CD4-positive, alpha-beta T cell treated with Interleukin-12 subunit alpha and Interleukin-12 subunit beta, for 1 hour (primary cell): ENCODE results near the gene CYTH4.
"Not testable (repeated sequence)": the region's sequence is repeated elsewhere in the genome, so short reads cannot be mapped to it uniquely, and the experiment has no call there.

Experiments used
- DNase-seq: peaks from one replicate; pipeline ENCODE4 v3.0.0-alpha.2; 2020

CYTH4 gene, protein sequence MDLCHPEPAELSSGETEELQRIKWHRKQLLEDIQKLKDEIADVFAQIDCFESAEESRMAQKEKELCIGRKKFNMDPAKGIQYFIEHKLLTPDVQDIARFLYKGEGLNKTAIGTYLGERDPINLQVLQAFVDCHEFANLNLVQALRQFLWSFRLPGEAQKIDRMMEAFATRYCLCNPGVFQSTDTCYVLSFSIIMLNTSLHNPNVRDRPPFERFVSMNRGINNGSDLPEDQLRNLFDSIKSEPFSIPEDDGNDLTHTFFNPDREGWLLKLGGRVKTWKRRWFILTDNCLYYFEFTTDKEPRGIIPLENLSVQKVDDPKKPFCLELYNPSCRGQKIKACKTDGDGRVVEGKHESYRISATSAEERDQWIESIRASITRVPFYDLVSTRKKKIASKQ

DNA sequence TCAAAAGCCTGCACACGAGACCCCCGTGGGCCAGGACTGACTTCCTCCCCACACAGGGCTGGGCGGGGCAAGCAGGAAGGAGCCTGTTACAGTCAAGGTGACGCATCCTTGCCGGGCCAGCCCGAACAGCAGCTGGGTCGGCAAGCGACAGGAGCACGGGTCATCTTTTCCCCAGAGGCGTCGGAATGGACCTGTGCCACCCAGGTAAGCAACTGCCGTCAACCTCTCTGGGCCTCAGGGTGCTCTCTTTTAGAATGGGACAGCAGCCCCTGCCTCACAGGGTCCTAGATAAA lies at the start of gene CYTH4:
Gene CYTH4, plus strand, starts transcription at position 124 of the 293 bp plus-strand sequence. Its CDS starts 62 bp downstream, at position 186.
- peak; percentile 74 for DNase-seq

DNA sequence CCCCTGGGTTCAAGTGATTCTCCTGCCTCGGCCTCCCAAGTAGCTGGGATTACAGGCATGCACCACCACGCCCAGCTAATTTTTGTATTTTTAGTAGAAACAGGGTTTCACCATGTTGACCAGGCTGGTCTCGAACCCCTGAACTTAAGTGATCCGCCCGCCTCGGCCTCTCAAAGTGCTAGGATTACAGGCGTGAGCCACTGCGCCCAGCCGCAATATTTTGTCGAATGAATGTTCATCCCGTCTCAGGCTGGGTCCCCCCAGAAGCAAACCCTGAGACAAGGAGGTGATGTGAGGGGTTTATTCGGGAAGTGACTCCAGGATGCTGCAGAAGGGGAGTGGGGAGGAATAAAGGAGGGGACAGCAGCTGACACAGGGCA lies 48.9 kb upstream of the CYTH4 start:
- not testable (repeated sequence) for DNase-seq

DNA sequence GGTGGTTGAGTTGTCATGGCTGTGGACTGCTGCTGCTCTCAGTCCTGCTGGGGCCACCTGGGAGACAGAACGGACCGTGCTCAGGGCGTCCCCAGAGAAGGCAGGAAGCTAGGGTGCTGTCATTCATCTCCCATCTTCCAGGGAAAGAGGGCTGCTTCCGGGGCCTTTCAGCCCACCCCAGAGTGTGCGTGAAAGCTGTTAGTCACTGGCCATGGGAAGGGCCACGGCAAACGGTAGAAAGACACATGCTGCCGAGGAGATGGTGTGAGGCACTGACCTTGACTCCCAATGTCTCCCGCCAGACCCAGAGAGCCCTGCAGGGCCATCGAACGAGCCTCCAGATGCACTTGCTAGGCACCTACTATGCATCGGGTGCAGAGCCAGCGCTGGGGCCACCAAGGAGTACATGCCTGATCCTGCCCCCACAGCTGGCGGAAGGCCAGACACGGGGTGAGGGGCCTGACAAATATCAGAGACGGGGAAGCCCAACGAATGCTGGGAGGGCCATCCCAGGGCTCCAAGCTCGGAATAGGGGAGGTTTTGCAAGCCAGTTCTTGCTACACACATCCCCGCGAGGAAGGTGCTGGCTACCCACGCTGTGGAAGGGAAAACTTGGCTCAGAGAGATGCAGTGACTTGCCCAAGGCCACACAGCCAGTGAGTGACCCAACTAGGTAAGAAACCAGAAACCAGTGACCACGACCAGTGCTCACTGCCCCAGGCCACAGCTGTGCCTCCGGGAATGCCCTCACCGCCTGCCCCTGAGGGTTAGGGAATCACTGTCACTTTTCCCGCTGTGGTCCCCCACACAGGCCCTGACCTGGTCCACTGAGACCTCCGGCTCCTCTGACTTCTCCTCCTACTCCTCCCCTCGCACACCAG lies 48.3 kb upstream of the CYTH4 start:
- no peak for DNase-seq

DNA sequence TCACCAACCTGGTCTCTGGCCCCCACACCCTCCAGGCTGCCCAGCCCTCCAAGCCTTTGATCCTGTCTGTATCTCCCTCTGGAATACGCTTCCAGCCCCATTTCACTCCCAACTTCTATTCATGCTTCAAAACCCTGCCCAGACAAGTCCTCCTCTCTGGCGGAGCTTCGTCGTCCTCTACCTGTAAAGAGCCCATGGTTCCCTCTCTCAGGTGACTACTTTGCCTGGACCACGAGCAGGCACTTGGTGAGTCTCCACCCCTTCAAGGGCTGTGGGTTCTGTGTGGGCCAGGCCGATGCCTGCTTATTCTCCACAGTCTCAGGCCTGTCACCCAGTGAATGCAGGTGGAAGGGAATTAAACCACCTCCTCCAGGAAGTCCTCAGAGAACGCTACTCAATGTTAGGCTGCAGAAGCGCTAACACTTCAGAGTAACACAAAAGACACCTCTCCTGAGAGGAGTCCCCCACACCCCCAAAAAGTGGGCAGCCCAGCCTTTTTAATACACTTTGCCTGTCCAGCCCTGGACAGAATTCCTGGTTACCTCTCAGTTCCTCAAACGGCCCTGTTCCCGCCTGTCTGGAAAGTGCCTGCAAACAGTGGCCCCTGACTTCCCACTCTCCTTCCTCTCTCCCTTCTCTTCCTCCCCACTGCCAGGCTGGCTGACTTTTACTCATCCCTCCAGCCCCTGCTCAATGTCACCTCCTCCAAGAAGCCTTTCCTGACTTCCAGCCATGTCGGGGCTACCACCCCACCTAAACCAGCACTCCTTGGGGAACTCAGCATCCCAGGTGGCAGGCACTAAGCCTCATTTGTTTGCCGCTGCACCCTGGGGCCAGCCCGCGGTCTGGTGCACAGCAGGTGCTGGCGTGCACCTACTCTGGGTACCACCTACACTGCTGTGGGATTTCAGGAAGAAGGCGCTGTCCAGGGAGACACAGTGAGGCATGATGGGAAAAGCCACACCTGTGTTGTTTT lies 47.3 kb upstream of the CYTH4 start:
- no peak for DNase-seq

DNA sequence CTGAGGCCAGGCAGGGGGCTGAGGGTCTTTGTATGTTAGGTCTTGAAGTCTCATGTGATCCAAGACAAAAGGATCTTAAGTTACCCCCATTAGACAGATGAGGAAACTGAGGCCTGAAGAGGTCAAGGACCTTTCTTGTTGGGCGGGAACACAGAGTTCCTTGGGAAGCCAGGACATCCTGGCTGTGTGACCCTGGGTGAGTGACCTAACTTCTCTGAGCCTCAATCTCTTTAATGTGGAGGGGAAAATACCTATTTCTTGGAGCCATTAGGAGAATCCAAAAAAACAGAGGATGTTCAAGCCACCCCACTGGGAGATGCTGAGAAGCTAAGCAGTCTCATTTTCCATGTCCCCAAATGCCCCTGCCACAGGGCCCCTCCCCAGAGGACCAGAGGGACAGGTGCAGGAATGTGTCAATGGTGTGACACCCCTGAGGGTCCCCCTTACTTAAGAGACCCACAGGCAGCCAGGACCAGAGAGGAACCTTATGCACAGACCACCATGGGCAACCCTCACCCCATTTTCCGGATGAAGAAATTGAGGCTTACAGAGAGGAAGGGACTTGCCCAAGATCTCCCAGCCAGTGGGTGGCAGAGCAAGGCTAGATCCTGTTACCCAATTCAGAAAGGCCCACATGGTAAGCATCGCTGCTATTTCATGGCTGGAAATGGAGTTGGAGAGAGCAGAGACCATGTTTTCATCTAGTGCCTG lies 46.3 kb upstream of the CYTH4 start:
- DNase-seq: no peak

DNA sequence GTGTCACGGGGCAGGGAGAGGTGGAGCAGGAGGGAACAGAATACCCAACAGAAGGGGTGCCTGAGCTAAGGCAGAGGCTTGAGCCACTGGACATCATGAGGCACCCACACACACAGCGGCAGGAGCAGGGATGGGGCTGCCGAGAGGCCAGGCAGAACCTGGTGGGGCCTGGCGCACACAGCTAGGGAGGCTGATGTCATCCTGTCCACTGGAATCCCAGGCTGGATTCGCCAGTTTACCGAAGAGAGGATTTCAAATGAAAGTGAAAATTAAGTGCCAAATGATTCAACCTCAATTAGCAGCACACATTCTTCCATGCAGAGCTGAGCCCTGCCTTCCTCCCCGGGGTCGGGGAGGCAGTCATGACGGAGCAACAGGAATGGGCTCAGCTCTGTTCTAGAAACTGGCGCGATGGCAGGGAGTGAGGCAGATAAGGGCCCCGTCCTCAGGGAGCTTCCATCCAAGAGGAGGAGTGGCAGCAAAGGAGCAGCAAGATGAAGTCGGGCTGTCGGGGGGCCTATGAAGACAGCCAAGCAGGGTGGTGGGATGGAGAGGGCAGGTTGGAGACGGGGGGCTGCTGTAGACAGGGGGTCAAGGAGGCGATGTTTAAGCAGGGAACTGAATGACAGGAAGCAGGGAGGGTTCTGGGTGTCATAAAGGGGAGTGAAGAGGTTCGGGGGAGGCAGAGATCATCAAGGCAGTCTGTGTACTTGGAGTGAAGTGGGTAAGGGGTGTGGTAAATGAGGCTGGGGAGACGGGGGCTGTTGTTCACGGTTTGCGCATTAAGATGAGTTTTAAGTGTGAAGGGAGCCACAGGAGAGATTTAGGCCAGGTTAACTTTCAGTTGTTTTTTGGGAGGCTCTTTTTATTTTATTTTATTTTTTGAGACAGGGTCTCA lies 44.7 kb upstream of the CYTH4 start:
- DNase-seq: no peak

DNA sequence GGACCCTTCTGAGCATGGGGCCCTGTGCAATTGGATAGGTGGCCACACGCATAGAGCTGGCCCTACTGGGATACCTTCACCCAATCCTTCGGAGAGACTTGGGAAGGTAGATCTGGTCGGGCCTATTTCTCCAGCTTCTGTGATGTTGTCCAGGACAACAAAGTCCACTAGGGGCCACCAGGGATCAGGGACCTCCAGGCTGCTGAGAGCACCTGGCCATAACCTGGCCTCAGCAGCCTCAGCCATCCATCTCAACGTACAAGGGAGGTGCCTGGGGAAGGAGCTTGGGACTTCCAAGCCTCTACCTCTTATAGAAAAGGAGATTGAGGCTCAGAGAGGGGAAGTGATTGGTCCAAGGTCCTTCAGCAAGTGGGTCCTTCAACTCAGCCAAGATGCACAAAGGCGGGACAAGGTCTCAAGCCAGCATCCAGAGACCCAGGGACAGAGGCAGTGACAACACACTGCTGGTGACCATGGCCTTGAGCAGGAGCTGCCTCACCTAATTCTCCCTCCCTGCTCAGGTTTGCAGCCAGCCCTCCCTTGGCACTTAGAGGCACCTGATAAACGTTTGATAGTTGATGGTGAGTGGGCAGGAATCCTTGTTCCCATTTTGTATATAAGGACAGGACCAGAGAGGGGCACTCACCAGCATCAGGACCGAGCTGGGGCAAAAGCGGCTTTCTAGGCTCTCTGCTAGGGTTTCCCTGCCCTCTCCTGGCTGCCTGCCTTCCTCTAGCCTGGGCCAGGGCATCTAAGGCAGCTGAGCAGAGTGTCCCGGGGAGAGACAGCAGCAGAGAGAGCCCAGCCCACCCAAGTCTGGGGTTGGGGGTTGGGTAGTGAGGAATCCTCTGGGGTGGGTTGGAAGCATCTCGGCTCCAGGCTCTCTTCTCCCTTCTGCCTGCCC lies 42.7 kb upstream of the CYTH4 start:
- no peak for DNase-seq

DNA sequence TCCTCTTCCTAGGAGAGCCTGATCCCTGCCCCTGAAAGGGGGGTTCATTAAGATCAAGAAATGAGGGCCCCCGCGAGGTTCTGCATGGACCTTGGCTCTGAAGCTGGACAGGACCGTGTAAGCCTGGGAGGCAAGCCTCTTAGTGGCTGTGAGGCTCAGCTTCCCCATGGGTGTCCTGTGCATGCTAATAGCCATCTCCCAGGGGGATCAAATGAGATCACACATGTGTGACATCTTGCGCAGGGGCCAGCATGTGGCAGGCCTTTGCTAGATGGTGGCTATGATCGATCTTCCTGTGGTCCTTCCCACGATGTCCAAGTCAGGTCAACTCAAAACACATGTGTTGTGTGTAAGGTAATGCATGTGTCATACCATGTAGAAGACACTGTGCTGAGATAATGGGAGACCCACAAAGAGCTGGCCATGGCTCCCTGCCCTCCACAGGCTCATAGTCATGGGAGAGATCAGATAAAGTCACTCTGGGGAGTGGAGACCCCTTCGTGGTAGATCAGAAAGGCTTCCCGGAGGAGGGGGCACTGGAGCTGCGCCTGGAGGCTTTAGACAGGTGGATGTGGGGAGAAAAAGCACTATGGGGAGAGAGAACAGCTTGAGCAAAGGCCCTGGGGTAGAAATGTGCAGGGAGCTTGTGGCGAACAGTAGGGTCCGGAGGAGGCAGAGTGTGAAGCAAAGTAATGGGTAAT lies 41.9 kb upstream of the CYTH4 start:
- no peak for DNase-seq

DNA sequence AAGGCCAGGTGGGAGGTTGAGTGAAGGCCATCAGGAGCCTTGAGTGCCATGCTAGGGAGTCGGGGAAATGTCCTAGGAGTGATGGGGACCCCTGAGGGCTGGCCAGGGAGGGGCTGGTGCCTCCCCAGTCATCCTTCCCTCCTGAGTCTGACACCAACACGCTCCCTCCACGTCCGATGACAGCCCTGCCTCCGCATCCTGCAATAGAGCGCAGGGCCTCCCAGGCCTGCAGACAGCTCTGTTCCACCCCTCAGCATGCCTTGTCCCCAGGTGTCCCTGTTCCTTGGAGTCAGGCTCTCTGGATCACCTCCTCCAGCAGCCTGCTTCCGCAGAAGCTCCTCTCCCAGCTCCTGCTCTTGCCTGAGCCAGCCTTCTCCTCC lies 41.4 kb upstream of the CYTH4 start:
- no peak for DNase-seq

DNA sequence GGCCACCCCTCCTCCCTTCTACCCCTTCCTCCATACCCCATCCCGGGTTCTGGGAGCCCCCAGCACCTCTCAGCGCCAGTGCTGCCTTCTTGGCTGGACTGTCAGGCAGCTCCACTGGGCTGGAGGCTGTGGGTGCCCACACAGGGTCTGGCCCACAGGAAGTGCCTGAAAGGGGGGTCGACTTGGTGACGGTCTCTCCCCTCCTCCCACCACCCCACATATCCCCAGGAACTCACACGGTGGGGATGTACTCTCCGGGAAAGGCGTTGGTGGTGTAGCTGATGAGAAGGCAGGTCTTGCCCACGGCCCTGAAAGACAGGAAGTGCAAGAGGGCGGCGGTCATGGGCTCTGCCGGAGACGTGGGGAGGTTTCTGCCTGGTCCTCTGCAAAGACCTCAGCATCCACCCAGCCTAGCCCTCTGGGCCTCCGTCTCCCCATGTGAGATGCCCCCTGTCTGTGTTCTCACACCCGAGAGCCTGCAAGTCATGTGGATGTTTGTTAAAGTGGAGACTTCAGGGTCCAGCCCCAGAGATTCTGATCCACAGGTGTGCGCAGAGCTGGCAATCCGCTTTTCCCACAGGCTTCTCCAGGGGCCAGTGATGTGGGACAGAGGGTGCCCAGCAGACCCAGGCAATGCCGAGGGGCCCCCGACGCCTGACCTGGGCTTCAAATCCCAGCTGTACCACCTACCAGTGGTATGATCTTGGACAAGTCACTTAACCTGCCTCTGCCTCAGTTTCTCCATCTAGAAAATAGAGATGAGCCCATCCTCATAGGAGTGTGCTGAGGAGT lies 40.8 kb upstream of the CYTH4 start:
- peak; percentile 58 for DNase-seq

DNA sequence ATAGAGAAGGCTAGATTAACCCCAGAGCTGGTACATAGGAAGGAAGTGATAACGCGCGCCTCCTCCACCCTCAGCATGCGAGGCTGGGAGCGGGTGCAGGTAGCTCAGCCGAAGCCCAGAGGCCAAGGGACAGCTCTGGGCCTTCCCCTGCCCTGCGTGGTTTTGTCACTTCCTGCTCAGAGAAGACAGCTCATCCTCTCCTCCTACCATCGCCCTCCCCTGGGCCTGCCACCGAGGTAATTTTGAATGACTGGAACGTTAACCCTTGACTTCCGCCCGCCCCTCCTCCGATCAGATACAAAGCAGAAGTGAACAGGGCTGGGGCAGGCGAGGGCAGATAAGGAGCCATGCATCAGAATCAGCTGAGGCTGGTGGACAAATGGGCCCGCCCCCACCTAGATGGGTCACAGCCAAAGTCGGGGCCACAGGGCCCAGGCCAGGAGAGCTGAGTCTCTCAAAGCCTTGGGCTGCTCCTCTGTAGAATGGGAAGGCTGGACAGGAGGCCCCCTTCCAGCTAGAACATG lies 39.9 kb upstream of the CYTH4 start:
- peak; percentile 92 for DNase-seq

DNA sequence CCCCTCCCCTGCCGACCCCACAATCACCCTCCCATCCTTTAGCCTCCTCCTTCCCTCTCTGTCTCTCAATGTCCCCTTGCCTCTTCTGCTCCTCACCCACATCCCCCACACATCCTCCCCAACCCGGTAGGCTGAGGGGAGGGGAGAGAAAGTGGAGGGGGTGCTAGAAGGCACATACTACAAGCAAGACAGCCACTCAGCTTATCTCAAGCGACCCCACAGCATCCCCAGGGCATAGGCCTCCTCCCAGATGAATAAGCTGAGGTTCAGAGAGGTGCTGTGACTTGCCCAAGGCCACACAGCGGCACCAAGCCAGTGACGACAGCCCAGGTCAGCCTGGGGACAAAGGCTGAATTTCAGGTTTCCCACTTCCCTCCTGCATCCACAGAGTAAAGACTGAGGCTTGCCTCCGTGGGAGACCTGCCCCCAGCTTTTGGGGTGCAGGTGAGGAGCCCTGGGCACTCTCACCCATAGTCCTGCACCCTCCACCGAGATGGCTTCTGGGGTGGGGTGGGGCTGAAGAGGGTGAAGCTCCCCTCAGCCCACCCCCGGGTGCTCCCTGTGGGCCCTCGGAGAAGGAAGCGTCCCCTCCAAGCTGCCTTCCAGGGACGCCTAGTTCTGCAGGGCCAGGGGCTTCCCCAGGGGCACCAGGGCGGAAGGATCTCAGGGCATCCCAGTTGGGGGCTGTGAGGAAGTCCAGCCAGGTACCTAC lies 38.8 kb upstream of the CYTH4 start:
- DNase-seq: peak; percentile 31

DNA sequence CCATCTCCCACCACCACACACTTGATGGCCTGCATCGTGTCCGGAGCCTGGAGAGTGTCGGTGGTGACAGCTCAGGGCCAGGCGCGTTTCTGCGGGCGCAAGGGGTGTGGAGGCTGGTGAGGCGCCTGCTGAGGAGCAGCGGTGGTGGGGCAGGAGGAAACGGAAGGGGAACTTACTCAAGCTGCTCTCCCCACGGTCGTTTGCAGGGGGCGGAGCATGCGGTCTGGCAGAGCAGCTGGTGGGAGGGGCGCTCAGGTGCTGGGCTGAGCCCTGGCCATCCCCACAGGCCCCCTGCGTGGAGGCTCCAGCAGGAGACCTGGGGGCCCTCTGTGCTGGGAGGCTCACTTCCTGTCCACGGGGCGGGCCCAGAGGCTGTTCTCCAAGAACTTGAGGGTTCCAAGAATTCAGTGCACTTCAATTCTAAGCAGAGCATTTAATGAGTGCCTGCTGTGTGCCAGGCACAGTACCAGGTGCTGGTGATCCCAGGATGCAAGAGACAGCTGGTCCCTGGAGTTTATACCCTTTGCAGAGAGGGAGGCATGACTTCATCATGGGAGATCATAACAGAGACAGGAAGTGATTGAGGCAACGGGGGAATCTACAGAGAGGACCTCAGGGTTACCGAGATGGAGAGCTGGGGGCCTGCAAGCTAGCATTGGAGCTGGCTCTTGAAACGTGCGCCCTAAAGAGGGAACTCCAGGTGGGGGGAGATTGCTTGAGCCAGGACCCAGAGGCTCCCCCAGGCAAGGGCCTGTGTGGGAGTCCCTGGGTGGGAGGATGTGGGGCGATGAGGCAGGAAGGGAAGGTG lies 38.0 kb upstream of the CYTH4 start, which contains the start of gene RAC2:
Gene RAC2, minus strand, starts transcription at position 156 of the 808 bp plus-strand sequence. Its CDS starts 121 bp downstream, at position 35.
- DNase-seq: peak; percentile 91

DNA sequence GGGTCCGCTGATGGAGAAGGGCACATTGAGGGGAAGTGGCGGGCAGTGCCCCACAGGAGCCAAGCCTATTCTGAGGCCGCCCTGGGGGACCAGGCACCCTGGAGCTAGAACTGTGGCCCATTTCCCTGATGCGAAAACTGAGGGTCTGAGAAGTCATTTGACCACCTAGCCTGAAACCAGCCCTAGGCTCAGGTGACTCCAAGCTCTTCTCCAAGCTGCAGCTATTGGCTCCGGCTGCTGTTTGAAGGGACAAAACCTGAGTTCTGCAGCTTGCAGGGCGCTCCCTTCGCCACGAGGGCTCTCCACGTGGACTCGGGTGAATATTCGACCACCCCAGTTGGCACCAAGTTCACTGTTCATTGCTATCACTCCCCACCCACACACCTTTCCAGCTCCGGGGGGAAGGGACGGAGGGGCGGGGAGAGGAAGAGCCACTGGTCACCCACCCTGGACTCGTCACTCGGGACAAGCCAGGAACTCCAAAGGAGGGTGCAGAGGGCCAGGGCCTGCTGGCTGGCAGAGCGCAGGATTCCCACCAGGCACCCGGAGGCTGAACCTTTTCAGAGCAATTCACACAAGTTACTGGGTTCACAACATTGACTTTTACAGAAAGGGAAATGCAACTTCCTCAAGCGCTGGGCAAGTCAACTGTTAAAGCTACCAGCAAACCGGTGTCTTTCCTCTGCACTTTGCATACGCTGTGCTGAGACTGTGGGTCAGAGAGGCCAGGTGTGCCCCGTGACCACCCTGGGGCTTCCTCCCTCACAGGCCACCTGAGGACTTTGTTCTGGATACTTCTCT lies 37.2 kb upstream of the CYTH4 start:
- no peak for DNase-seq

DNA sequence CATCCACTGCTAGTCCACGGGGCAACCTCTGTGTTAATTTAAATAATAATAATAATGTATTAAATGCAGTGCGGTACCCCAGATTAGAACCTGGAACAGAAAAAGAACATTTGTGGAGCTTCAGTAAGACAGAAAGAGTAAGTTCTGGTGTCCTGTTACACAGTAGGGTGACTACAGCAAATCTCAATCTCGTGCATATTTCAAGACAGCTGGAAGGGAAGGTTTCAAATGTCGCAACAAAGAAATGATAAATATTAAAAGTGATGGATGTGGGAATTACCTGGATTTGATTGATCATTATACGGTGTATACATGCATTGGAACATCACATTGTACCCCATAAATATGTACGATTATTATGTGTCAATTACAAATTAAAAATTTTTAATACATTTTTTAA lies 36.6 kb upstream of the CYTH4 start:
- DNase-seq: no peak

DNA sequence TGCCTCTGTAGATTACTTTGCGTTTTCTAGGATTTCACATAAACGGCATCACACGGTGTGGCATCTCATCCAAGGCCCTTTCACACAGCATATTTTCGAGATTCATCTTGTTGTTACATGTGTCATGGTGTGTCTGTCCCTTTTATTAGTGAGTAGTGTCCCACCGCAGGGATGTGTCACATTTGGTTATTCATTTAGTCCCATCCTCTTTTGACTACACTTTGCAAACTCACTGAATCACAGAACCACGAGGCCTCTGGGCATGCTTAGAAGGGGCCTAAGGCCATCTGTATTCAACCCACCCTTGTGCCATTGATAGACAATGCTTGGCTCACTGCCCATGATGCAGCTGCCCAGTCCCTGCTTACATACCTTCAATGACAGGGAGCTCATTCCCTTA lies 34.1 kb upstream of the CYTH4 start:
- no peak for DNase-seq
